Kasumi-1 (cell line): ENCODE results near the gene BMAL1.
A peak's percentile ranks its signal among the peaks of the same experiment; 100 is the strongest.

Experiments used
- DNase-seq, 2 experiments: peaks; one replicate each; lab custom pipeline; 2025; lab: John Stamatoyannopoulos, UW

Gene BMAL1

DNA sequence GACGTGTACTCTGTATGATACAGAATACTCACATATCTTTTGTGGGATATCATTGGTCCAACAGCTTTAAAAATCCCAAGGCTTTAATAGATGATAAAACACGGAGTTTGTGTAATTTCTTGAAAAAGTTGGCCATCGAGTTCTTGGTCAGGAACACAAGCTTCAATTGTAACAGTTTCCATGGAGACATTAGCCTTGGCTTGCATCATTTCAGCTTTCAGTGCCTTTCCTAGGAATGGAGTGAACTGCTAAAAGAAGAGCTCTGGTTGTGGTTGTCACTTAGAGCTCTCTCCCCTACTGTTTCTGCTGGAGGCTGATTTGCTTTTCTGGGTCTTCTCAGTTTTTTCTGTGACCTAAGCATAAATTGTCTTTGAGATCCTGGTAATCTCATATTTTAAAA lies 14.2 kb downstream of the BMAL1 start:
- no peak for DNase-seq

DNA sequence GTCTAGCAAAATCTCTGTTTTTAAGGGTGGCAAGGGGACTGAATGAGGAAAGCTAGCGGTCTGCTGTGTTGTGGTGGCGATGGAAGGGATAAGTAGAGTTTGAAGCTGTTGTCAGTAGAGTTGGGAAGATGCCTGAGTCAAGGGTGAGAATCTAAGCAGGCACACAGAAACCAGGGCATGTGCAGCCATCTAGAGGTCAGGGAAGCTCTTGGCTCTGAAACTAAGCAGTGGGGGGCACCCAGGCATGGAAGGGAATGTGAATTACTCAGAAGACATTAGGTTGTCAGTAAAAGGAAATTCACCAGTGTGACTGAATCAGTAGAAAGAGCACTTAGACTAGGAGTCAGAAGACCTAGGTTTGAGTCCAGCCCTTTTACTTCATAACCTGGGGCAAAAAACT lies 15.4 kb downstream of the BMAL1 start:
- no peak for DNase-seq

DNA sequence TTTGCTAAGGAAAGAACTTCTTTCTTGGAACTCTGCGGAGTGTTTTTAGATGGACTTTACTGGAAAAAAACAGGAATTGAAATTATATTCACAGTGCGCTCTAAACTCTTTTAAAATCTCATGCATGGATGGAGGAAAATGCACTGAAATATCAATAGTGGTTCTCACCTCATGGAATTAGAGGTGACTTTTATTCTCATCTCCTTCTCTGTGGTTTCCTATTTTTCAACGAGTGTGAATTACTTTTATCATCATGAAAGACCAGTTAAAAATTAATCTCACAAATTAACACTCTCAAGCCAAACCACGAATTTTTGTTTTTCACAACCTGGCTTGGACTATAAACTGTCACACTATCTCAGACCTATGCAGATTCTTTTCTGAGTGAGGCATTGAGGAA lies 16.6 kb downstream of the BMAL1 start:
- no peak for DNase-seq

DNA sequence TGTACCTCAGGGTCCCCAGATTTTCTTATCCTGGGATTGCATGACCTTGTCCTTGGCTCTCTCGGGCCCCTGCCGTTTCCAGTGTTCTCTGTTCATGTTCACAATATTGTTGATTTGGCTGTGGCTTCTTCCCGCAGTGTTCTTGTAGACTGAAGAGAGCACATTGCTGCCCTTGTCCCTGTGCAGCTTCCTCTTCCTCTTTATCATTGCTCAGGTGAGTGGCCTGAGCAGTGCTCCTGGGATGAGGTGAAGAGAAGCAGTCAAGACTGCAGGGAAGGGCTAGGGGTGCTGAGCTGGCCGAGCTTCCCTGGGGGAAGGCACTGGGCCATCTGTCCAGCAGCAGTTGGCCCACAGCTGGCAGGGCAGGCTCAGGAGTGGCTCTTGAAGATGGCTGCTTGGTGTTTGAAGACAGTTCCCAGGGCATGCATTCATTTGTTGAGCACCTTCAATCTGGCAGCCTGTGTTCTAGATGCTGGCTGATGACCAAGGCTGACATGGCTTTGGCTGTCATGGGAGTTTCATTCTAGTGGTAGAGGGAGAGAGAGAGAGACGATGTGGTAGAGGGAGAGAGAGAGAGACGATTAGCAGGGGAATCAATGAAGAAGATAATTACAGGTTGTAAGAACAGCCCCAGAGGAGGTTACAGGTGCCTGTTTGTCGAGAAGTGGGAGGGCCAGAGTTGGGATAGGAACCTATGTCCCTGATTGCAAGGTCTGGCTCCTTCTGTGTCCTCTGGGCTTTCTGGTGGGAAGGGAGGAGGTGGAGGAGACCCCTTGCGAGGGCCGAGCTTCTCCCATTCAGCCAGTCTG lies 17.4 kb downstream of the BMAL1 start:
- no peak for DNase-seq

DNA sequence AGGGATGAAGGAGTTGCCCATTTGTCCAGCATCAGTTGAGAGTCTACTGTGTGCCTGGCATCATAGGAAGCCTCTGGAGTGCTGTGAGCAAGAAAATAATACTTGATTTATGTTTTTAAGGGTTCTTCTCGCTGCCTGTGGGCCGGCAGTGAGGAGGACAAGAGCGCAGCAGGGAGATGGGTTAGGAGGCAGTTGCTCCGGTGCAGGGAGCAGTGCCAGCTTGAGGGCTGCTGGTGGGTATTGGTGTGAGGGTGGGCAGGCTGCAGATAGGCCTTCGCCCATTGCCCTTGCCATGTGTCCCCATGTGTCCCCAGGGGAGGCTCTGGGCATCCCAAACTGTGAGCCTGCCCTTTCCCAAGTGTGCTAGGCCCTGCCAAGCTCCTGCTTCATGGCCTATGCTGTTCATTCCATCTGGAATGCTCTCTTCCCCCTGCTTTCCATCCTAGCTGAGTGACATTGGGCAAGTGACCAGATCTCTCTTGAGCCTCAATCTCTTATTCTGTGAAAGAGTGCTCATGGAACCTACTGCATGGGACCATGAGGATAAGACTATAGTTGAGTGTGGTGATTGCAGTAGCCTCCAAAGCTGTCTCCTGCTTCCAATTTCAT lies 19.8 kb downstream of the BMAL1 start:
- DNase-seq: no peak

DNA sequence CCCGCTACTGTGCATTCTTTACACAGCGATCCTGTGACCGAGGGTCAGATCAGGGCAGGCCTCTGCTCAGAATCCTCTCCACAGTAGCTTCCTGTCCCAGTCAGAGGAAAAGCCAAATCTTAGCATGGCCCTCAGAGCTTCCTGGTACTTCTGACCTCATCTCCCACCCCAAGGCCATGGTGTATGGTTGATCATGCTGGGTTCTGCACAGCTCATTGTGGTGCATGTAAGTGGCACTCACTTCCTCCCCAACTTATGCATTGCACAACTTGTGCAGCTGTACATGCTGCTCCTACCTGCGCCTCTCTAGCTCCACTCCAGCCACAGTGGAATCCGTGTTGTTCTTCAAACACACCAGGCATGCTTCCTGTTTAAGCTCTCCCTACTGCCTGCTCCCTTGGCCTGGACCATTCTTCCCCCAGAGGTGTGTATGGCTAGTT lies 20.3 kb downstream of the BMAL1 start:
- DNase-seq: peak; percentile 35 to 41

DNA sequence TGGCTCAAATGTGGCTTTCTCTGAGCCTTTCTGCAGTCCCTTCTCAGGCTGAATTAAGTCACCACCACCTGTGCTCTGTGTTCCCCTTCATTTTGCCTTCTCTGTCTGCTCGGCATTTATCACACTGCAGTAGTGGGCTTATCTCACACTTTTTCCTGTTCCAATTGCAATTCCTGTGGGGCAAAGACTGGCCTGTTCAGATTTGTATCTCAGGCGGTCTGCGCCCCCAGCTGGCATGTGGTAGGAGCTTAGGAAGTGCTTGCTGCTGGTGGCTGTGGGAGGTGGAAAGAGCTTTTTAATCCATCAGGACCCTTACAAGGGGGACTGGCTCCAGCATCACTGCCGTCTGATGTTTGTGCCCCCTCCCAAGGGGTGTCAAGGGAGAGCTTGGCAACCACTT lies 21.2 kb downstream of the BMAL1 start:
- no peak for DNase-seq

DNA sequence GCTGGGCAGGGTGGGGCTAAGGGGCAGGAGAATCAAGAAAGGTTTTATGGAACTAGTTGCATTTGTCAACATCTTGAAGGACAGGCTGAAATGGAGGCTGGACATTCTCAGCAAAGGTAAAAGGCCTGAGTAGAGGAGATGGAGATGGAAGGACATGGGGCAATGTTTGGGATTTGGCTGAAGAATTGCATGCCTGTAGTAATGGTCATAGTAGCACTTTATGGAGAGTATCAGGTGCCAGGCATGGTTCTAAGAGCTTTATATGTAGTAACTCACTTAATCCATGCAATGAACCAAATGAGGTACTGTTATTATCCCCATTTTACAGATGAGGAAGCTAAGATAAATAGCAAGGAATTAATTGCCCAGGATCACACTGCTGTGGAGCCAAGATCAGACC lies 23.9 kb downstream of the BMAL1 start:
- DNase-seq: no peak

DNA sequence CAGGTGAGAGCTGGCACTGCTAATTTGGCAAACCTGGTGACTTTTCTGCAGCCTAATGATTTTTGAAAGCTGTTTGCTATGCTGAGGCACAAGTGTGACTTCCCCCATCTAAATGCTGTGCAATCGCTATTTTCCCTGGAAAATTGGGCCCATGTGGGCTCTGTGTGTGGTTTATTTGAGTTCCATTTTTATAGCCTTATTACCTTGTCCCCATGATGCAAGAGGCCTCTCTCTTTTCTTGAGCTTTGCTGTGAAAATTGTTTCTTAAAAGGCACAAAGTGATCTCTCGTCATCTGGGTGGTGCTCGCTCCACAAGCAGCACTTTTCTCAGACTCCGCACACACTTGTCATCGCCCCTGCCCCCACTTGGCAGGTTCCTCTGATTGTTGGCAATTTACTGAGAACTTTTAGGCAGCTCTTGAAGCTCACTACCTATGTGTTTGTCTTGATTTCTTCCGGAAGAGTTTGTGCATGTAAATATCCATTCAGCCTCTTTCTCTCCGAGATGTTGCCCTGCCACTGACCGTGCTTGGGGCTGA lies 24.9 kb downstream of the BMAL1 start:
- DNase-seq: no peak

DNA sequence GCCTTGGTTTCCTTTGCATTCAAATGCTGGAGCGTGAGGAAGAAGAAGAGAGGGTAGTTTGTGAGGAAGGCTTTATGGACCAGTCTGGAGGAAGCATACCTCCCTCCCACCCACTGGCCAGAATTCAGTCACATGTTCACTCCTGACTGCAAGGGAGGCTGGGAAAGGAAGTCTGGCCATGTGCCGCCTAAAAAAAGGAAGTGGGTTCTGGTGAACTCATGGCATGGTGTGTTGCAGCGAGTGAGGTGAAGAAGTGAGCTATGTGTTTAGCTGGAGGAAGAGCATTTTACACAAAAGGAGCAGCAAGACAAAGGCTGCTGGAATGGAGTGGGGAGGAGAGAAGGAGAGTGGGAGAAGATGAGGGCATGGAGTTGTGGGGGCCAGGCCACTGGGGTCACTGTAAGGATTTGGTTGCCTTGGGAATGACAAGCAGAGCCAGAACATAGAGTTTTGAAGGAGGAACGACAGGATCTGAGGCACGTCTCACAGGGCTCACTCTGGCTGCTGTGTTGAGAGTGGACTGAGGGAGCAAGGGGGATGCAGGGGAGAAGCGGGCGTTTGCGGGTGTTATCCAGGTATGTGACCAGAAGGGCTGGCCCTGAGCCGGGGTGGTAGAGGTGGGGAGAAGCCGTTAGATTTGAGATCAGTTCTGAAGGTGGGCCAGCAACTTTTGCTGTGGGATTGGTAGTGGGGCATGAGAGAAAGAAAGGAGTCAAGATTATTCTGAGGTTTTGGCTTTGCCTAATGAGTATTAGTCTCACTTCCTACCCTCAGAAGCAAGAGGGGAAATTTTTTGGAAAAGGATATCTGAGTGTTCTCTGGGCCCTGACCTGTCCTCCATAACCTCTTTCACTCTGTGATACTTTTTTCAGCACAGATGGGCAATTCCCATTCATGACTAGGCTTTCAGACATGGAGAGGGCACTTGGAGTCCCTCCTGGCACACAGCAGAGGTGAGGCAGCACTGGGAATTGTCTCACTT lies 26.4 kb downstream of the BMAL1 start:
- peak; percentile 70 to 79 for DNase-seq

DNA sequence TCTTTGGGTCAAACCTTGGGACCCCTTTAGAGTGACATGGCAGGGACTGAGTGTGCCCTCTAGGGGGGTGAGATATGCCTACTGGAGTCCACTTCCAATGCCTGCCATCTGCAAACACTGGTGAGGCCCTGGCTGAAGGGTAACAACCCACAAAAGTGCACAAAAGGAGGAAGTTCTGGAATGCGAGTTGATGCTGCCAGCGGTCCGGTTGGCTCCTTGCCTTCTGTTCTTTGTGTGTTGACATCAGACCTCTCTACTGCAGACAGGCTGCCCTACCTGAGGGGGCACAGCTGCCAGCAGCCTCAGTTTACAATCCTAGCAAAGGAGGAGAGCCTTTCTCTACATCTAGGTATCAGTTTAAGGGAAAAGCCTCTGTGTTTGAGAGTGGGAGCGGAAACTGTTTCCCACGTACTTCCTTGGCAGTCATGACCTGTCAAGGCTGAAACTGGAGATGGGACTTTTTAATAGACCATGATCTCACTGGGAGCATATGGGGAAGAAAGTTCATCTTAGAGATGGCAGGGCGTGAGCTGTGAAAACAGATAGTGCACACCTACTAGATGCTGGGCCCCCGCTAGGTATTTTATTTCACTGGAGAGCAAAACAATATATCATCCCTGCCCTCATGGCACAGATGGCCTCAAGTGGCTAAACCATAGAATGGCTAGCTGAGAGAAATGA lies 27.2 kb downstream of the BMAL1 start:
- DNase-seq: no peak

DNA sequence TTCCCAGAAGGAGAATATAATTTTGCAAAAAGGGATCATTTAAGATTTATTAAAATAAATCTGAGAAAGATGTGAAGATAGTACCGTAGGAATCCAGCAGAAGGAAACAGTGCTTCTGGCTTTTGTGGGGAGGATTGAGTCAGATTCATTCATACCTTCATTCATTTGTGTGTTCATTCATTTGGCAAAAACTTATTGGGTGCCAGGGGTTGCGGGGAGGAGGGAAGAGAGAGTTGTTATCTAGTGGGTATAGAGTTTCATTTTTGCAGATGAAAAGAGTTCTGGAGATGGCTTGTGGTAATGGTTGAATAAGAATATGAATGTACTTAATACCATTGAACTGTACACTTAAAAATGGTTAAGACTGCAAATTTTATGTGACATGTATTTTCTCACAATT lies 31.1 kb downstream of the BMAL1 start:
- no peak for DNase-seq

DNA sequence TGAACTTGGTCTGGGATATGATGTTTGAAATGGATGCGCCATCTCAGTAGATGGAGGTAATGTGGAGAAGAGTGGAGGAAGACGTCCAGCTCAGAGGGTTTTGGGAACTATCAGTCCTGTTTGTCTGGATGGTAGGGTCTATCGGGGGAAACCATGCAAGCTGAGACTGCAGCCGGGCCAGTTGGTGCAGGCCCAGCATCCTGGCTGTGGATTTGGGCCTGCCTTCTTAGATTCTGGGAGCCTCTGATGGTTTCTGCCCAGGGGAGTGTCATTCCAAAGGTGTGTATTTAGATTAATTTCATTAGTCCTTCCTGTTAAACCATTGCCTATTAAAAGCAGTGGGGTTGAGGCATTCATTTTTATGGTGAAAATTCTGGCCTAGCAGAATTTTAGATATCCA lies 31.6 kb downstream of the BMAL1 start:
- no peak for DNase-seq

DNA sequence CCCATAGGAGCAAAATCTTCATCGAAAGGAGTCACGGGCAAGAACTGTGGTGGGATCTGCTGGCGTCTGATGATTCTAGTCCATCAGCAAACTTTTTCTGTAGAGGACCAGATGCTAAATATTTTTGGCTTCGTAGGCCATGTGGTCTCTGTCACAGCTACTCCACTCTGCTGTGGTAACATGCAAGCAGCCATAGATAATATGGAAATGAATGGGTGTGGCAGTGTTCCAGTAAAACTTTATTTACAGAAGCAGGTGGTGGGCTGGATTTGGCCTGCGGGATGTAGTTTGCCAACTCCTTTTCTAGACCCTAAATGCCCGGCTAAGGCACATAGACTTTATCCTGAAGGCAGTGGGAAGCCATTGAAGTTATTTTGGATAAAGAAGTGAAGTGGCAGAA lies 32.9 kb downstream of the BMAL1 start:
- DNase-seq: no peak

DNA sequence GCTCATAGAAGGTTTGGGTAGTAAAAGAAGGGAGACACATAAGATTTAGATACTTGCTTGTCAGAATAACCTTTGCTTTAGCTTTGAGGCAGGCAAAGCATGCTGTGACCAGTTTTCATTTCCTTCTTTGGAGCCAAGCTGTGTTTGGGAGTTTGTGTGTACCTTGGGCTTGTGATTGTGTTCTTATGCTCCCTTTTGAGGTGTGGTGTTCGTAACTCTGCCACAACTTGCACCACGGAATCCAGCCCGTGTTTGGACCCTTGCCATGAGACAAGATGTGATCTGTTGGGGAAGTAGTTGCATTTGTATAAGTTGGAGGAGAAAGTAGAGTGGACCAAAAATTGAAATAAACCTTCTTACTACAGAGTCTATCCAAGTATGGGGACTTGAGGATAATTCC lies 34.0 kb downstream of the BMAL1 start:
- DNase-seq: no peak

DNA sequence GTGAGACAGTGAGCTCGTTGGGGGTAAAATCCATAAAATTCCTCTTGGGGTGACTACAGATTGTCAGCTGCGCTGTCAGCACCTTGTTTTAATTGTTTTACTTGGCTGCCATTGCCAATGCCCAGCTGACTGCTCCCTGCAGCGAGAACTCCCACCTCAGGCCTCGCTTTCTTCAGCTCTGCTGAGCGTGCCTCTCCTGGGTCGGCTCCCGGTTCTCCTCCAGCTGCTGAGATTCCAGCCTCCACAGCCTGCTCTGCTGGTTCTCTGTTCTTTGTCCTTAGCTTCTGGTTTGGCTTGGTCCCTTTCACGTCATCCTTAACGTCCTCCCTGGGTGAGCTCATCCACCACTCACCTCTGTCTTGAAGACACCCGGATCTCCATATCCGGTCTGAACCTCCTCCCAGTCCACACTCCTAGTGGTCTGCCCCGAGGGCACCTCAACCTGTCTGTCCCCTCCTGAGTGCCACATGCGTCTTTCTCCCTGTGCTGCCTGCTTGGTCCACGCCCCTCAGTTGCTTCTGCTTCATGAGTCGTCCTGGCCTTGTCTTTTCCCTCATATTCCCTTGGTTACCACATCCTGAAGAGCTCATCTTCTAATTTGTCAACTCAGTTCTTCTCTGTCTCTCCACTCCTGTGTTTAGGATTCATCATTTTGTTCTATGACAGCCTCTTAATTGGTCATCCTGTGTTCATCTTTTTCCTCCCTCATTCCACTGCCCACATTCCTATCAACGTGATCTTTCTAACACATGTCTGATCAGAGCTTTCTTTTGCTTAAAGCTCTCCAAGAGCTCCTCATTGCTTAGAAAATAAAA lies 35.6 kb downstream of the BMAL1 start:
- no peak for DNase-seq

DNA sequence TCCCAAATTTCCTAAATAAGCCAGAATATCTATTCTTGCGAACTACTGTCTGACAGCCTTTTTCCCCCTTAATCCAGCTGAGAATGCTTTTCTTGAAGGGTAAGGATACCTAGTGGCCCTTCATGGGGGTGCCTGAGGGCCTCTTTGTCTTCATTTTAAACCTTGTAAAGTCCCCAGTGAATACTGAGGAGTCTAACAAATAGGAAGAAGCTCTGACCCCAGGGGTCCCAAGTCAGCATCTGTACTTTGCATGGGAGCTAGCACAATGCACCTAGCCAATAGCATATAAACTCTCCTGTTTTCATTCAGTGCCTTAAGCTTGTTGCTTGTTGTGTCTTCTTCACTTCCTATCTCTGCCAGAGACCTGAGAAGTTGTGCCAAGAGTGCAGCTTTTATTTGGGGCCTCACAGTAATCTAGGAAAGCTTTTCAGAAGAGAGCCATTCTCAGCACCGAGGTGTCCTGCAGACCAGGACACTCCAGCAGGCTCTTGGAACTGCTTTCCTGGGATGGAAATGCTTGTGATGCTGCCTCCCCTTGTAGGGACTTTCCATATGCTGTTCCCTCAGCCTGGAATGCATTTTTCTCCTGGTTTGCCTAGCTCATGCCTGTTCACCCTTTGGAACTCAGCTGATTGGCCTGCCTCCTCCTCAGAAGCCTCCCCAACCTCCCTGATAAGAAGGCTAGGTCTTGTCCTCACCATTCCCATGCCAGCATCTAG lies 37.2 kb downstream of the BMAL1 start:
- no peak for DNase-seq

DNA sequence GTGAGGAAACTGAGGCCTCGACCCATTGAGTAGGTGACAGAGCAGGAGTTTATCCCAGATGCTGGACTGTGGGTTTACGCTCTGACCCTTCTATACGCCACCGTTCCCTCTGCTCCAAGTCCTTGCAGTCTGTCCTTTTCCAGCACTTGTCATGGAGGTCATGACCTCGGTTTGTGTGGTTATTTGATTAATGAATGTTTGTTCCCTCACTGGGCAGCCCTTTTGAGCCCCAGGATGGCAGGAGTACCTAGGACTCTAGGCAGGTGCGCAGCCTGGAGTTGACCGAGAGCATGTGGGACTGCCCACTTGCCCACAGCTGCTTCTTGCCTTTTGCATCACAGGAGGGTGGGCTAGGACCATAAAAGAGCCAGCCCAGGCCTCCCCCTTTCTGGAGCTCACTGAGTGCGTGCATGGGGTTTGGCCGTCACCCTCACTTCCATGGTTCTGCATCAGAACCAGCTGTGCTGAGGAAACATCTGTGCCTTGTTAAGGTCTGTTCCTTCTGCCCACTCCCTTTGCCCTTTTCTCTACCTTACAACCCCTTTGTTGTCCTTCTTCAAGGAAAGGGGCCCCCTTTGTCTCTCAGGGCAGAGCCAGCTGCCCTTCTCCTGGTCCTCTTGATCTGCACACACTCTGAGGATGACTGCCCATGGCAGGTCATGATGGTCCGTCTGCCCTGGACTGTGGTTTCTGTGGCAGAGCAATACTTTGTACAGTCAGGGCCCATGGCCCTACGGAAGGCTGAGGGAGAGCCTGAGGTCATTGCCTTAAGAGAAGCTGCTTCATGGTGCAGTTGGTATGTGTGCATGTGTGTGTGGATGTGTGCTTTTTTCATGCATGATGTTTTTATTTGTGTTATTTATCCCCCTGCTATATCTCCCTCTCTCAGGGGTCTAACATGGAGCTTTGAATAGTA lies 38.2 kb downstream of the BMAL1 start:
- DNase-seq: no peak

DNA sequence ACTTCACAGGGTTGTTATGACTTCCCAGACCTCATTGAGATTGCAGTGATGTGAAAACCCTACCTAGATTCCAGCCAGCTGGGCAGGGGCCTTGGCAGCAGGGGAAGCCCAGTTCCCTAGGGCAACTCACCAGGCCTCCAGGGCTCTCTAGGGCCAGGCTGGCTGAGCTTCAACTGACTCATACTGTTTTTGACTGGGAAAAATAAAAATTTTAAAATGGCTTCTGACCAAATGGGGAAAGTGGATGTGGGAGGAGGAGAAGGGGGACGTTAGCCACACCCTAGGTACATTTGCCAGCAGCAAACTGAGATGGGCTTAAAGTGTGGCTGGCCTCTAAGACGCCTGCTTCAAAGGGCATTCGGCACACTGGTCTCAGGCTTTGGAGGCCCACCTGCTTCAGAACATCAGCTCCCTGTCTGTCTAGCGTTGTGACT lies 39.0 kb downstream of the BMAL1 start:
- DNase-seq: no peak
